Measurements from ENCODE around the gene RETREG1.
"Not testable (repeated sequence)": the region's sequence is repeated elsewhere in the genome, so short reads cannot be mapped to it uniquely, and the experiment has no call there.

The RETREG1 gene

DNA sequence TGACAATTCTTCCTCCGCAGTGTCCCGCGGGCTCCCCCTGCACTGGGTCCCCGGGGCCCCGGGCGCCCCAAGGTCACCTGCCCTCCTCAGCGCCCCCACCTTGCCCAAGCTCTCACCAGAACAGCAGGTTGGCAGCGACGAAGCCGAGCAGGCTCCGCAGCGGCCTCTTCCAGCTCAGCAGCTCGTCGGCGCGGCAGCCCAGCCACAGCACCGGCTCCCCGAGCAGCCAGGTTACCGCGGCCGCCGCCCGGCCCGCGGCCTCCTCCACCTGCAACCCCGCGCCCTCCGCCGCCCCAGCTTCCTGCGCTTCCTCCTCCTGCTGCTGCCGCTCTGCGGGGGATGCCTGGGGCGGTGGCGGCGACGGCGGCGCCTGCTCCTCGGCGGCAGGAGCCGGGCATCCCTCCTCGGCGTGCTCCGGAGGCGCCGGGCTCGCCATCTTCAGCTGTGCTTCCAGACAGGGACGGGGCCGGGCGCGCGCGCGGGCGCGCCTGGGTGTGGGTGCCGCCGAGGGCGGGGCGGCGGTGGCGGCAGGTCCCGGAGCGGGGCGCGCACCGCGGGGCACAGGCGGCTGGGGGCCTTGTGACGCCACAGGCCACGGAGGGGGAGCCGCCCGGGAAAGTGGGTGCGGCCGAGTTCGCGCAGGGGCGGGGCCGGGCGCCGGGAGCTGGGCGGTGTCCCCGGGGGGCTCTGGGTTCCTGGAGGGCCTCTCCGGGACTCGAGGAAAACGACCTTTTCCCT is at the start of gene RETREG1:
RETREG1 (minus strand) TSS at position 462 of the 738 bp plus-strand sequence; CDS start at position 436, 26 bp downstream.
- no peak for TF ChIP-seq ZNF274 (IDR thresholded peaks at IDR 0.05; ENCODE audit: low read depth, low read length)
- peak within 1 kb of the TSS; percentile 76 for H3K4me3 ChIP-seq (ENCODE audit: low read length)

DNA sequence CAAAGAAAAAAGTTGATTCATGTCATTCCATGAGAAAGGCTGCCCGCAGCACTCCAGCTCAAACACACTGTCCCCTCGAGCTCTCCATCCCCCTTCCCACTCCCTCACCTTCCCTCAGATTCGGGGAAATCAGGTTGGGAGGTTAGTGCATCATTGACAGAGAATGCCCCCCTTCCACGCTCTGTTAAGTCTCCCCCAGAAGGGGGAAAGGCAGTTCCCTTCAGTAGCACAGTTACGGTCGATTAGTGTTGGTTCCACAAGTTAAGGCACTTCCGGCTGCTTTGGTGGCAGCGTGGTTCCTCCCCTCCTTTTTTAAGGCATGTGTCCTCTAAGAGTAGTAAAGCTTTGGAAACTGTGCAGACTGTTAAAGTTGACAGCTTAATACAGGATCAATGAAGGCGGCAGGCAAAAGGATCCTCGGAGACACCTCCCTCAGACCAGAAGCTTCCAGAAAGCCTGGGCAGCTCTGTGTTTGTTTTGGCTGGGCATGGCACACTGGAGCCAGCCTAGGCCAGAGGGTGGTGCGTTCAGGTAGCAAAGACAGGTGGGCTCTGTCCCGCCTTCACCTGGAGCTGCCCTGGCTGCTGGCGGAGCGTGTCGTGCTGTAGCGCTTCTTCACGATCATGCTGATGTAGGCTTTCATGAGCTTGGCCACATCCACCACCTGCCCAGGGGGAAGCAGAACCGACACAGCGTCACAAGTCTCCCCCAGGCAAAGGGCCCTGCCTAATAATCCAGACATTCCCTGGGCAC is 49.5 kb upstream of the RETREG1 start:
- no peak for TF ChIP-seq ZNF274 (IDR thresholded peaks at IDR 0.05; ENCODE audit: low read depth, low read length)
- H3K4me3 ChIP-seq (ENCODE audit: low read length) = no peak overlapping the region

- H3K4me3 ChIP-seq (ENCODE audit: low read length) = no peak overlapping the region
- TF ChIP-seq ZNF274 (IDR thresholded peaks at IDR 0.05; ENCODE audit: low read depth, low read length) = no peak
Measured at GRCh38 chr5:16665601-16666000, 48.8 kb upstream of the RETREG1 start.

DNA sequence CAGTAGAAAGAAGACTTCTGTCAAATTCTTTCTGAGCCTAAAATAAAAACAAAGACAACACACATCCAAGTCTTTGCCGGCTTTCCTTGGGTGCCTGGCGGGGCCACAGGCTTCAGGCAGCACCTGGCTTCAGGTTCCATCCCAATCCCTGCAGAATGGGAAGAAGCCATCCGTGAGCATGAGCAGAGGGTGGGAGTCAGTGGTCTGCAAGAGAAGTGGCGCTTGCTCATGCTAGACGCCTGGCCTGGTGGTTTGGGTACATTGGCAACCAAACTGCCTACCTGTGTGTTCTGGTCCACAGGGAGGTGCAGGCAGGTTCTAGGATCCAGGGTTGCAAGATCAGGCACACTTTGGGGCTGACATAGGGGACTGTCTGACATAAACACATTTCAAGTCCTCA is 47.6 kb upstream of the RETREG1 start:
- no peak for TF ChIP-seq ZNF274 (IDR thresholded peaks at IDR 0.05; ENCODE audit: low read depth, low read length)
- H3K4me3 ChIP-seq (ENCODE audit: low read length) = no peak overlapping the region

DNA sequence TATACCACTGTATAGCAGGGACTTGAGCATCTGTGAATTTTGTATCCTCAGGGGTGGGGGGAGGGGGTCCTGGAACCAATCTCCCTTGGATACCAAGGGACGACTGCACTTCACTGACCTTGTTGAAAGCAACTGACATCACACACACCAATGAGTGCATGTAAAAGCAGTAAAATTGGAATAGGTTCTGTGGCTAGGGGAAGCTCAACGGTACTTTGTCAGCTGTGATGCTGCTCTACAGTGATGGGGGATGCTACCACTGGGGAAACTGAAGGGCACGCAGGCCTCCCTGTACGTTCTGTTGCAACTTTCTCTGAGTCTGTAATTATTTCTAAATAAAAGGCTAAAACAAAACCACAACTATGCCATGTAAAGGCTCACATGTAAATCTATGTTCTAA is 47.0 kb upstream of the RETREG1 start:
- TF ChIP-seq ZNF274 (IDR thresholded peaks at IDR 0.05; ENCODE audit: low read depth, low read length) = no peak
- H3K4me3 ChIP-seq (ENCODE audit: low read length) = no peak overlapping the region

DNA sequence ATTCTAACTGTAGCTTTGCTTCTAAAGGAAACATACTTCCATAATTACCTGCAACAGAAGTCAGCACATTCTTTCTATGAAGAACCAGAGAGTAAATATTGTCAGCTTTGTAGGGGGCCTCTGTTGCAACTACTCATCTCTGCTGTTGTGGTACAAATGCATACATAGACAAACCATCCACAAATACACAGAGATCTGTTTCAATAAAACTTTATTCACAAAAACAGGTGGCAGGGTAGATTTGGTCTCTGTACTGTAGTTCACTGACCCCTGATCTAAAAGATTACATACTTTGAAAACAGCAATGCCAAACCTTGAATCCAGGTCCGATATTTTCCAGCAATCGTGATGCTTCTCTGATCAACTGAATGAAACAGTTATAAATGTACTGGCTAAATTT is 44.9 kb upstream of the RETREG1 start:
- TF ChIP-seq ZNF274 (IDR thresholded peaks at IDR 0.05; ENCODE audit: low read depth, low read length) = no peak

GRCh38 chr5:16660982-16661381 is 44.2 kb upstream of the RETREG1 start:
- H3K4me3 ChIP-seq (ENCODE audit: low read length) = no peak overlapping the region
- no peak for TF ChIP-seq ZNF274 (IDR thresholded peaks at IDR 0.05; ENCODE audit: low read depth, low read length)

More for the DNA sequence above, 44.9 kb upstream of the RETREG1 start:
- H3K4me3 ChIP-seq (ENCODE audit: low read length) = no peak overlapping the region

DNA sequence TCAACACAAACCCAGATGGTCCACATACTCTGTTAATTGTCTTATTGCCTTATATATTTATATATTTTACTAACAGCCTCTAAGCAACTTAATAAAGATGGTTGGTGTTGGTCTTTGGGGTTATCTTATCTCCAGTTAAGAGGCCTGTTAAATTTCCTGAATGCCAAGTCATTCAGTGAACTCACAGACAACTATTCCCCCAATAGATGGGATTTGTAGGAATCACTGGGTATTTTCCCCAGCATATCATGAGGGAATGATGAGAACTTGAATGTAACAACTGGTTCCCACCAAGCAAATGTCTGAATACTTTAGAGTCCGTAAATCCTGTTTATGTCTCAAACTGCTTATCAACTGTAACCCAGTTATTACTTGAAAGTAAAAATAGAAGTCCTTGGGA is 42.7 kb upstream of the RETREG1 start:
- no peak overlapping the region for H3K4me3 ChIP-seq (ENCODE audit: low read length)
- no peak for TF ChIP-seq ZNF274 (IDR thresholded peaks at IDR 0.05; ENCODE audit: low read depth, low read length)

DNA sequence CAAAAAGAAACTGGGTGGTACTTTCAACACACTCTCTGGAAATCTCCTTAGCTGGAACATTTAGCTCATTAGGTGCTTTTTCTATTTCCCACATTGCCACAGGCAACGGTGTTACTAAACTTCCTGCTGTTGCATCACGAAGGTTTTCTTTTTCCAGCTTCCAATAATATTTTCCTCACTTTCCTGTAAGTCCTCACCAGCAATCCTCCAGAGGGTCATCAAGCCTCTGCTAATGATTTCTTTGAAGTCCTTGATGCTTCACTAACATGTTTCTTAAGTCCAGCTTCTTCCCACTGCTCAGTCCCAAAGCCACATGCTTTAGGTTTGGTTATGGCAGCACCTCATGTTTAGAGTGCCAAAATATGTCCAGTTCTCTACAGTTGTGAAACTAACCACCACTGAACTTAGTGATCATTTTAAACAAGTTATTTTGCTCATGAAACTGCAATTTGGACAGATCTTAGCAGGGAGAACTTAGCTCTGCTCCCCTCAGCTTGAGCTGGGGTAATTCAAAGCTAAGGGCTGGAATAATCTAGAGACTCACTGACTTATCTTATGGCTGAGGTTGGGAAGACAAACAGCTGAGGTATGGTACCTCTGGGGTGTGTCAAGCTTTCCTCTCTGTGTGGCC is 39.9 kb upstream of the RETREG1 start:
- TF ChIP-seq ZNF274 (IDR thresholded peaks at IDR 0.05; ENCODE audit: low read depth, low read length) = no peak
- H3K4me3 ChIP-seq (ENCODE audit: low read length) = no peak overlapping the region

DNA sequence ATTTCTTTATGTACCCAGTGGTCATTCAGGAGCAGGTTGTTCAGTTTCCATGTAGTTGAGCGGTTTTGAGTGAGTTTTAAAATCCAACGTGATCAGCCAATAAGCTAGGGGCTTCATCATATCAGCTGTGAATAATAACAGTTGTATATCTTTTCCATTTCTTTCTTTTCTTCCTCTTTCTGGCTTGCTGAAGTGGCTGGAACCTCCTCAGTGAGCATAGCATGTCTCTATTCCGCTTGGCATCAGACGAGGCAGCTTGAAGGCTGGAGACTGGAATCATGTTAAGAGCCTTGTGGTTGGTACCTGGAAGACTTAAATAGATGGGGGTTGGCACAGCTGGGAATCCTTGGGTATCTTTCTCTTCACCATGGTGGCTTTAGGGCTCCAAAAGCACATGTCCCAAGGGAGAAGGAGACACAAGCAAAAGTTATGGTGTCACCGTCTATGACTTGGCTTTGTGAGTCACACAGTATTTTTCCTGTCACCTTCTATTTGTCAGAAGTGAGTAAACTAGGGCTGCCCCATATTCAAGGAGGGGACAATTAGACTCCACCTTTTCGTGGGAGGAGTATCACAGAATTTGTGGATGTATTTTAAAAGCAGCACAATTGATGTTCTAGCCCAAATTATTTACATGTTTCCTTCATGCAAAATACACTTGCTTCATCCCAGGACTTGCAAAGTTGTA is 38.0 kb upstream of the RETREG1 start:
- H3K4me3 ChIP-seq (ENCODE audit: low read length) = no peak overlapping the region
- TF ChIP-seq ZNF274 (IDR thresholded peaks at IDR 0.05; ENCODE audit: low read depth, low read length) = no peak

DNA sequence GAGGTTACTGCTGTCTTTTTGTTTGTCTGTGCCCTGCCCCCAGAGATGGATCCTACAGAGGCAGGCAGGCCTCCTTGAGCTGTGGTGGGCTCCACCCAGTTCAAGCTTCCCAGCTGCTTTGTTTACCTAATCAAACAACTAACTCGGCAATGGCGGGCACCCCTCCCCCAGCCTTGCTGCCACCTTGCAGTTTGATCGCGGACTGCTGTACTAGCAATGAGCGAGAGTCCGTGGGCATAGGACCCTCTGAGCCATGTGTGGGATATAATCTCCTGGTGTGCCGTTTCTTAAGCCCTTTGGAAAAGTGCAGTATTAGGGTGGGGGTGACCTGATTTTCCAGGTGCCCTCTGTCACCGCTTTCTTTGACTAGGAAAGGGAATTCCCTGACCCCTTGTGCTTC is 31.9 kb upstream of the RETREG1 start:
- not testable (repeated sequence) for H3K4me3 ChIP-seq (ENCODE audit: low read length)

DNA sequence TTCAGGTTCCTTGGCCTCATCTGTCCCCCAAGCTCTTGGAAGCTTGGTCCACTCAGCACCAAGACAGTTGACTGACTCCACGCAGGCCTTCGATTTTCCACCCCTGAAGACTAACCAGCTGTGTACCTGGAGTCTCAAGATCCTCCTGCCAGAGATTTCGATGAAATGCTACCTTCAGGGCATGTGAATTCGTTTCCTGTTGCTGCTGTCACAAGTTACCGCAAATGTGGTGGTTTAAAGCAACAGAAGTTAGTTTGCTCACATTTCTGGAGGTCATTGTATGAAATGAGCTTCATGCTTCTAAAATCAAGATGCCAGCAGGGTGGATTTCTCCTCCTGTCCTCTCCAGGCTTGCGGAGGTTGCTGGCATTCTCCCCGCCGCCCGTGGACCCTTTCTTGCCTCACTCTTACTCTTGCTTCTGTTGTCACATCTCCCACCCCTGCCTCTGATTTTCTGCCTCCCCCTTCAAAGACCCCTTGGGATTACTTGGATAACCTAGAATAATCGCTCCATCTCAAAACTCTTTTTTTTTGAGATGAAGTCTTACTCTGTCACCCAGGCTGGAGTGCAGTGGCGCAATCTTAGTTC is 27.6 kb upstream of the RETREG1 start:
- no peak overlapping the region for H3K4me3 ChIP-seq (ENCODE audit: low read length)
- TF ChIP-seq ZNF274 (IDR thresholded peaks at IDR 0.05; ENCODE audit: low read depth, low read length) = no peak

DNA sequence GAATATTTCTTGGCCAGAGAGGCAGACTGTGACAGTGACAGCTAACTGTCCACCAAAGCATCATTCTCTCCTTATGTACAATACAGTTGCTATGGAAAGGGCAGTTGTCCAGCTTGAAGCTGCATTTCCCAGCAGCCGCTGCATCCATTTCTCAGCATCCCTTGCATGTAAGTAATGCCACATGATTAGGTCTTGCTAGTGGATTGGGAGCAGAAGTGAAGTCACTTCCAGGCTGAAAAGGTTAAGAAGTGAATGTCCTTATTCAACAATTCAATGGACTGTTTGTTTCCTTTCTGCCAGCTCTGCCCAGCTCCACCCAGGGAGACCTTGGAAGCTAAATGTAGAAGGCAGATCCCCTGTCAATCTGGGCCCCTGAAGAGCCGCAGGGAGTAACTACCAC is 26.1 kb upstream of the RETREG1 start:
- H3K4me3 ChIP-seq (ENCODE audit: low read length) = no peak overlapping the region
- TF ChIP-seq ZNF274 (IDR thresholded peaks at IDR 0.05; ENCODE audit: low read depth, low read length) = no peak

GRCh38 chr5:16639206-16639605 is 22.4 kb upstream of the RETREG1 start:
- TF ChIP-seq ZNF274 (IDR thresholded peaks at IDR 0.05; ENCODE audit: low read depth, low read length) = no peak
- H3K4me3 ChIP-seq (ENCODE audit: low read length) = no peak overlapping the region

Data from GM08714 (cell line).